HFFc6 (cell line): ENCODE measurements around the gene PALD1. TPM values are rescaled to one million over a fixed set of nuclear protein-coding genes. Genes with fewer than 3 reads are reported as not detected.

Experiments
- DNase-seq: peaks from one replicate; pipeline ENCODE4 v3.0.0-alpha.2; 2018
- H3K27ac Mint-ChIP-seq: 2 replicates; pipeline ENCODE4 v1.8.0; 2020; ENCODE audit warnings: mild to moderate bottlenecking, mixed read lengths
- H3K27me3 Mint-ChIP-seq: 2 replicates; pipeline ENCODE4 v1.8.0; 2021; ENCODE audit warnings: mild to moderate bottlenecking, moderate library complexity, mixed read lengths; ENCODE audit not compliant: insufficient read depth
- H3K36me3 Mint-ChIP-seq: 2 replicates; pipeline ENCODE4 v1.8.0; 2021; ENCODE audit warnings: low read depth, mixed read lengths
- H3K4me1 Mint-ChIP-seq: 2 replicates; pipeline ENCODE4 v1.8.0; 2020; ENCODE audit warnings: low read depth, mixed read lengths
- H3K4me3 Mint-ChIP-seq: 2 replicates; pipeline ENCODE4 v1.8.0; 2020; ENCODE audit warnings: mild to moderate bottlenecking, moderate library complexity, mixed read lengths
- H3K9me3 Mint-ChIP-seq: 2 replicates; pipeline ENCODE4 v1.8.0; 2020; ENCODE audit warnings: mild to moderate bottlenecking, mixed read lengths
- CTCF ChIP-seq: fragments of 200-600 bp; sonication (generic); IDR thresholded peaks from 2 replicates; pipeline ENCODE4 v1.5.0; 2021; ENCODE audit warnings: antibody characterized with exemption, mild to moderate bottlenecking
- total RNA-seq, 6 experiments: library from RNA; stranded (reverse); fragmentation: NEBNext Ultra II Directional; extraction: Animal tissue kit (Norgen Biotek cat#: 25700); gene quantifications; 2 replicates in 1 of 6; 3 replicates in 5 of 6; pipeline ENCODE4 v1.2.3, GENCODE V29; 2021

Gene PALD1
- total RNA-seq, 6 experiments from 2014 or later, result not detected

- H3K4me1 Mint-ChIP-seq, result no peaks in the 10 kb centered on the region
- no peaks in the 10 kb centered on the region for H3K36me3 Mint-ChIP-seq
- H3K9me3 Mint-ChIP-seq, result no peaks in the 10 kb centered on the region
- peaks cover 71% of the 10 kb centered on the region for H3K27me3 Mint-ChIP-seq
- H3K4me3 Mint-ChIP-seq, result no peak overlapping the region
- no peak for DNase-seq
- no peak for TF ChIP-seq CTCF
- H3K27ac Mint-ChIP-seq, result no peak overlapping the region
These were observed 855 bp upstream of the PALD1 start for GRCh38 chr10:70477661-70478162.

DNA sequence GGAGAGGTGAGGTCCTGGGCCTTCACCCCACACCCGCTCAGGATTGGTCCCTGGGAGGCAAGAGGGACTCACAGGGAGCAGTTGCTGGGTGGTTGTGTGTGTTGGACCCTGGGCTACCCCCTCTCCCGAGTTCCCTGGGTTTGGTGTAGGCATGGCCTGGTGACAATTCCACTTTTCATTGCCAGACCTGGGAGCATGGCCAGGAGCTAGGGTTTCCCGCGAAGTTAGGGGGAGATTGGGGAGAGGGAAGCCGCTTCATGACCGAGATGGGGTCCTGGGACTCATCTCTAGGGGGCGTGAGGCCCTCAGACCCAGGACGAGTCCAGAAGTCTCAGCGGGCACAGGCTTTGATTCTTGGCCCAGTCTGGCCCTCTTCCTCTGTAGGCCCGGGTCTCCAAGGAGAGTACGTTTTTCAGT lies 606 bp downstream of the PALD1 start:
- no peak for DNase-seq
- Mint-ChIP-seq H3K4me1 (no peaks in the 10 kb centered on the region), H3K4me3 (no peak overlapping the region), H3K9me3 (no peaks in the 10 kb centered on the region), H3K27ac (no peak overlapping the region), H3K36me3 (no peaks in the 10 kb centered on the region), H3K27me3 (peaks cover 74% of the 10 kb centered on the region)
- TF ChIP-seq CTCF, result no peak

- DNase-seq, result no peak
- peaks cover 72% of the 10 kb centered on the region for H3K27me3 Mint-ChIP-seq
- no peak for TF ChIP-seq CTCF
- H3K27ac Mint-ChIP-seq, result no peak overlapping the region
- H3K4me1 Mint-ChIP-seq, result no peaks in the 10 kb centered on the region
- H3K4me3 Mint-ChIP-seq, result no peak overlapping the region
- H3K9me3 Mint-ChIP-seq, result no peaks in the 10 kb centered on the region
- H3K36me3 Mint-ChIP-seq, result no peaks in the 10 kb centered on the region
These were observed 1.2 kb downstream of the PALD1 start for GRCh38 chr10:70479626-70480238.

DNA sequence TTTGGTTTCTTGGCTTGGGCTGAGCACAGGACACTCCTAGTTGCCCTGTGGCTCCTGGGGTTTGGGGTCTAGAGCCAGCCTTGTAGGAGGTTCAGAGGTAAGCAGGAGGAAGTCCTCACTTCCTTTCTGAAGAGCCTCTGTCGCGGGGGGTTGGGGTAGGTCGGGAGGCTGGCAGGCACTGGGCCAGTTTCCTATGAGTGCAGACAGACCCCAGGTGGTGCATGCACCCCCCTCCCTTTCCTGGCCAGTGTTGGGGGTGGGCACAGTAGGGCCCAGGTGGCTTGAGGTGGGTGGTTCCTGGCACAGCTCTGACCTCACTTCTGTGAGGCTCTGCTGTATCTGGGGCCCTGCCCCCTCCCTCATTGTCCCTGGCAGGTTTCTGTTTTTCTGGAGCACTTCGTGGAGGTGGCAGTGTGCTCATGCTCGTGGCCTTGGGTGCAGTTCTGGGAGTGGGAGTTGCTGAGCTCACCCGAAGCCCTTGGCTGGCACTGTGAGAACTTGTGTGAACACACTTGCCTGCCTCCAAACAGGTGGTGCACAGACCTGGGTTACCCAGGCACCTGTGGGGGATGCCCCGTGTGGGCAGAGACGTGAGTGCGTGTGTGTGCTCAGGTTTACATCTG lies 1.8 kb downstream of the PALD1 start:
- no peaks in the 10 kb centered on the region for H3K9me3 Mint-ChIP-seq
- H3K36me3 Mint-ChIP-seq, result no peaks in the 10 kb centered on the region
- no peak overlapping the region for H3K4me3 Mint-ChIP-seq
- TF ChIP-seq CTCF, result no peak
- no peak for DNase-seq
- H3K27ac Mint-ChIP-seq, result no peak overlapping the region
- peaks cover 67% of the 10 kb centered on the region for H3K27me3 Mint-ChIP-seq
- no peaks in the 10 kb centered on the region for H3K4me1 Mint-ChIP-seq

DNA sequence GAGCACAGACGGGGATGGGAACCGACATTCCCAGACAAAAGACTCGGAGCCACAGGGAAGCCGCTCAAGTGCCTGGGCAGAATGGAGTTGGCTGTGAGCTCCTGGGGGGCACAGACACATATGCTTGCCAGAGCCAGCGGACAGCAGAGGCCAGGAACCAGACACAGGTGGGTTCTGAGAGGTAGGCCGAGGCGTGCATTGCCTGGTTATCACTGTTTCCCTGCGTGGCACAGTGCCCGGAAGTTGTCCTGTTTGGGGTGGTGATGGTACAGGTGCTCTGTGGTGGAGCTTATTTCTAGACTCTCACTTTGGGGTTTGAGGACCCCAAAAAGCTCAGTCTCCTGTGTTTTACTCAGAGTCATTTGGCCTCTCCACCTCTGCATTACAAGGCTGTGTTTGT lies 2.5 kb downstream of the PALD1 start:
- Mint-ChIP-seq H3K36me3 (no peaks in the 10 kb centered on the region), H3K4me3 (no peak overlapping the region), H3K27ac (no peak overlapping the region), H3K27me3 (peaks cover 66% of the 10 kb centered on the region), H3K9me3 (no peaks in the 10 kb centered on the region), H3K4me1 (no peaks in the 10 kb centered on the region)
- TF ChIP-seq CTCF, result no peak
- no peak for DNase-seq
